NT2/D1 (cell line): ENCODE measurements around the gene CSK.

Experiments used
- YY1 ChIP-seq: IDR thresholded peaks from 2 replicates; pipeline ENCODE4 v1.6.1; 2011; ENCODE audit not compliant: insufficient read length, insufficient read depth
- ZNF274 ChIP-seq: IDR thresholded peaks from 2 replicates; pipeline ENCODE4 v1.6.1; 2011; ENCODE audit warnings: mild to moderate bottlenecking, low read depth, low read length

GRCh38 chr15:74746389-74746788 is 35.5 kb upstream of the CSK start:
- TF ChIP-seq ZNF274 (no peak), YY1 (no peak)
